HepG2 (cell line): ENCODE measurements around the gene ART4.

Experiments used
- CHD2 ChIP-seq: IDR thresholded peaks from 2 replicates; pipeline ENCODE4 v1.6.1; 2011; ENCODE audit warnings: low read depth, low read length, improper control_type of control experiment
- KDM1A ChIP-seq: IDR thresholded peaks from 2 replicates; pipeline ENCODE4 v1.6.1; 2016; ENCODE audit warnings: missing compliant biosample characterization
- KLF9 ChIP-seq: IDR thresholded peaks from 2 replicates; pipeline ENCODE4 v1.6.1; 2016; ENCODE audit warnings: low read depth
- RAD21 ChIP-seq: fragments of 450-650 bp; formaldehyde crosslinking; IDR thresholded peaks from 2 replicates; pipeline ENCODE4 v1.5.0; 2020; ENCODE audit warnings: mild to moderate bottlenecking
- SIN3A ChIP-seq: IDR thresholded peaks from 2 replicates; pipeline ENCODE4 v1.6.1; 2011; ENCODE audit warnings: low read depth, mild to moderate bottlenecking, control low read depth, low read length, borderline replicate concordance
- TCF7 ChIP-seq: sonication (generic); IDR thresholded peaks from 2 replicates; pipeline ENCODE4 v1.6.1; 2016; ENCODE audit warnings: antibody characterized with exemption, low read depth
- TGIF2 ChIP-seq: IDR thresholded peaks from 2 replicates; pipeline ENCODE4 v1.6.1; 2016; ENCODE audit warnings: control low read depth, missing compliant biosample characterization
- ZNF589 ChIP-seq: sonication (generic); formaldehyde crosslinking; conservative IDR thresholded peaks from 2 replicates; pipeline ENCODE4 v1.8.0; 2022; ENCODE audit warnings: mild to moderate bottlenecking, moderate library complexity, missing genetic modification reagents
- ZNF766 ChIP-seq: sonication (generic); formaldehyde crosslinking; IDR thresholded peaks from 2 replicates; pipeline ENCODE4 v1.5.0; 2020; ENCODE audit warnings: missing genetic modification reagents, borderline replicate concordance
- TF ChIP-seq, protein P1 (sequence below): sonication (generic); formaldehyde crosslinking; IDR thresholded peaks from 2 replicates; pipeline ENCODE4 v1.5.0; 2020; ENCODE audit warnings: mild to moderate bottlenecking, missing genetic modification reagents, moderate library complexity
- TF ChIP-seq, protein P2 (sequence below): sonication (generic); formaldehyde crosslinking; IDR thresholded peaks from 2 replicates; pipeline ENCODE4 v1.4.0; 2020; ENCODE audit warnings: missing genetic modification reagents
- TF ChIP-seq, protein P3 (sequence below): sonication (generic); formaldehyde crosslinking; IDR thresholded peaks from 2 replicates; pipeline ENCODE4 v1.5.0; 2020; ENCODE audit warnings: missing genetic modification reagents
- TF ChIP-seq, protein P4 (sequence below): sonication (generic); formaldehyde crosslinking; IDR thresholded peaks from 2 replicates; pipeline ENCODE4 v1.4.0; 2020; ENCODE audit warnings: missing genetic modification reagents, borderline replicate concordance

DNA sequence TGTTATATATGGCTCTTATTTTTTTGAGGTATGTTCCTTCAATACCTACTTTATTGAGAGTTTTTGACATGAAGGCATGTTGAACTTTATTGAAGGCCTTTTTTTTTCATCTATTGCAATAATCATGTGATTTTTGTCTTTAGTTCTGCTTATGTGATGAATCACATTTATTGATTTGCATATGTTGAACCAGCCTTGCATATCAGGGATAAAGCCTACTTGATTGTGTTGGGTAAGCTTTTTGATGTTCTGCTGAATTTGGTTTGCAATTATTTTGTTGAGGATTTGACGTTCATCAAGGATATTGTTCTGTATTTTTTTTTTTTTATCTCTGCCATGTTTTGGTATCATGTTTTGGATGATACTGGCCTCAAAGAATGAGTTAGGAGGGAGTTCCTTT, 15.2 kb upstream of the ART4 start:
- TF ChIP-seq, protein P1, sequence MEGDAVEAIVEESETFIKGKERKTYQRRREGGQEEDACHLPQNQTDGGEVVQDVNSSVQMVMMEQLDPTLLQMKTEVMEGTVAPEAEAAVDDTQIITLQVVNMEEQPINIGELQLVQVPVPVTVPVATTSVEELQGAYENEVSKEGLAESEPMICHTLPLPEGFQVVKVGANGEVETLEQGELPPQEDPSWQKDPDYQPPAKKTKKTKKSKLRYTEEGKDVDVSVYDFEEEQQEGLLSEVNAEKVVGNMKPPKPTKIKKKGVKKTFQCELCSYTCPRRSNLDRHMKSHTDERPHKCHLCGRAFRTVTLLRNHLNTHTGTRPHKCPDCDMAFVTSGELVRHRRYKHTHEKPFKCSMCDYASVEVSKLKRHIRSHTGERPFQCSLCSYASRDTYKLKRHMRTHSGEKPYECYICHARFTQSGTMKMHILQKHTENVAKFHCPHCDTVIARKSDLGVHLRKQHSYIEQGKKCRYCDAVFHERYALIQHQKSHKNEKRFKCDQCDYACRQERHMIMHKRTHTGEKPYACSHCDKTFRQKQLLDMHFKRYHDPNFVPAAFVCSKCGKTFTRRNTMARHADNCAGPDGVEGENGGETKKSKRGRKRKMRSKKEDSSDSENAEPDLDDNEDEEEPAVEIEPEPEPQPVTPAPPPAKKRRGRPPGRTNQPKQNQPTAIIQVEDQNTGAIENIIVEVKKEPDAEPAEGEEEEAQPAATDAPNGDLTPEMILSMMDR (CRISPR knock-in tag), result no peak
- TF ChIP-seq TCF7 (no peak), RAD21 (no peak), KLF9 (CRISPR knock-in tag) (no peak), KDM1A (CRISPR knock-in tag) (no peak), ZNF766 (CRISPR knock-in tag) (no peak), SIN3A (no peak), TGIF2 (CRISPR knock-in tag) (no peak), CHD2 (no peak), ZNF589 (CRISPR knock-in tag) (no peak)
- TF ChIP-seq, protein P2, sequence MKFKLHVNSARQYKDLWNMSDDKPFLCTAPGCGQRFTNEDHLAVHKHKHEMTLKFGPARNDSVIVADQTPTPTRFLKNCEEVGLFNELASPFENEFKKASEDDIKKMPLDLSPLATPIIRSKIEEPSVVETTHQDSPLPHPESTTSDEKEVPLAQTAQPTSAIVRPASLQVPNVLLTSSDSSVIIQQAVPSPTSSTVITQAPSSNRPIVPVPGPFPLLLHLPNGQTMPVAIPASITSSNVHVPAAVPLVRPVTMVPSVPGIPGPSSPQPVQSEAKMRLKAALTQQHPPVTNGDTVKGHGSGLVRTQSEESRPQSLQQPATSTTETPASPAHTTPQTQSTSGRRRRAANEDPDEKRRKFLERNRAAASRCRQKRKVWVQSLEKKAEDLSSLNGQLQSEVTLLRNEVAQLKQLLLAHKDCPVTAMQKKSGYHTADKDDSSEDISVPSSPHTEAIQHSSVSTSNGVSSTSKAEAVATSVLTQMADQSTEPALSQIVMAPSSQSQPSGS, result no peak
- TF ChIP-seq, protein P3, sequence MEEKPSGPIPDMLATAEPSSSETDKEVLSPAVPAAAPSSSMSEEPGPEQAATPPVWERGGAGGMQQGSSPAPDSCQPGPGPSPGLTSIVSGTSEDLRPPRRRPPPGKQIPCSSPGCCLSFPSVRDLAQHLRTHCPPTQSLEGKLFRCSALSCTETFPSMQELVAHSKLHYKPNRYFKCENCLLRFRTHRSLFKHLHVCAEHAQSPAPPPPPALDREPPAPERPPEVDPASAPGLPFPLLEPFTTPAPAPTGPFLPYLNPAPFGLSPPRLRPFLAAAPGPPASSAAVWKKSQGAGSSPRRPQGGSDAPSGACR, result no peak
- TF ChIP-seq, protein P4, sequence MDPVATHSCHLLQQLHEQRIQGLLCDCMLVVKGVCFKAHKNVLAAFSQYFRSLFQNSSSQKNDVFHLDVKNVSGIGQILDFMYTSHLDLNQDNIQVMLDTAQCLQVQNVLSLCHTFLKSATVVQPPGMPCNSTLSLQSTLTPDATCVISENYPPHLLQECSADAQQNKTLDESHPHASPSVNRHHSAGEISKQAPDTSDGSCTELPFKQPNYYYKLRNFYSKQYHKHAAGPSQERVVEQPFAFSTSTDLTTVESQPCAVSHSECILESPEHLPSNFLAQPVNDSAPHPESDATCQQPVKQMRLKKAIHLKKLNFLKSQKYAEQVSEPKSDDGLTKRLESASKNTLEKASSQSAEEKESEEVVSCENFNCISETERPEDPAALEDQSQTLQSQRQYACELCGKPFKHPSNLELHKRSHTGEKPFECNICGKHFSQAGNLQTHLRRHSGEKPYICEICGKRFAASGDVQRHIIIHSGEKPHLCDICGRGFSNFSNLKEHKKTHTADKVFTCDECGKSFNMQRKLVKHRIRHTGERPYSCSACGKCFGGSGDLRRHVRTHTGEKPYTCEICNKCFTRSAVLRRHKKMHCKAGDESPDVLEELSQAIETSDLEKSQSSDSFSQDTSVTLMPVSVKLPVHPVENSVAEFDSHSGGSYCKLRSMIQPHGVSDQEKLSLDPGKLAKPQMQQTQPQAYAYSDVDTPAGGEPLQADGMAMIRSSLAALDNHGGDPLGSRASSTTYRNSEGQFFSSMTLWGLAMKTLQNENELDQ (CRISPR knock-in tag), result no peak
